H9 (cell line): ENCODE data around the gene RAB29. TPM values are rescaled to one million over a fixed set of nuclear protein-coding genes. Genes with fewer than 3 reads are reported as not detected.

Experiments used
- DNase-seq: peaks from one replicate; pipeline ENCODE4 v3.0.0-alpha.2; 2017
- H2AFZ ChIP-seq: one replicate; pipeline ENCODE4 v1.6.1; 2013; ENCODE audit warnings: mild to moderate bottlenecking, low read length, control low read depth, moderate library complexity
- H2AK5ac ChIP-seq: 2 replicates; pipeline ENCODE4 v1.6.1; 2013; ENCODE audit warnings: low read length, control low read depth, mixed read lengths; ENCODE audit not compliant: insufficient read length
- H2BK120ac ChIP-seq: one replicate; pipeline ENCODE4 v1.6.1; 2013; ENCODE audit warnings: low read depth, mild to moderate bottlenecking, low read length, control low read depth, inconsistent platforms; ENCODE audit not compliant: poor library complexity, severe bottlenecking
- H2BK12ac ChIP-seq: 2 replicates; pipeline ENCODE4 v1.6.1; 2013; ENCODE audit warnings: low read length, control low read depth, mixed read lengths, low read depth; ENCODE audit not compliant: insufficient read length
- H2BK15ac ChIP-seq: 2 replicates; pipeline ENCODE4 v1.6.1; 2013; ENCODE audit warnings: low read depth, low read length, control low read depth
- H2BK20ac ChIP-seq: one replicate; pipeline ENCODE4 v1.6.1; 2013; ENCODE audit warnings: low read depth, mild to moderate bottlenecking, low read length, control low read depth, inconsistent platforms; ENCODE audit not compliant: poor library complexity, severe bottlenecking
- H2BK5ac ChIP-seq: 2 replicates; pipeline ENCODE4 v1.6.1; 2013; ENCODE audit warnings: low read length, control low read depth, mixed read lengths; ENCODE audit not compliant: insufficient read length
- H3K14ac ChIP-seq: 2 replicates; pipeline ENCODE4 v1.6.1; 2013; ENCODE audit warnings: low read length, control low read depth; ENCODE audit not compliant: insufficient read depth
- H3K18ac ChIP-seq: 2 replicates; pipeline ENCODE4 v1.6.1; 2013; ENCODE audit warnings: low read depth, mild to moderate bottlenecking, mixed read lengths, low read length, control low read depth; ENCODE audit not compliant: insufficient read length
- H3K23ac ChIP-seq: 2 replicates; pipeline ENCODE4 v1.6.1; 2013; ENCODE audit warnings: low read length, control low read depth, mixed read lengths, low read depth; ENCODE audit not compliant: insufficient read length
- H3K23me2 ChIP-seq: 2 replicates; pipeline ENCODE4 v1.6.1; 2013; ENCODE audit warnings: low read depth, mild to moderate bottlenecking, mixed read lengths, low read length, control low read depth; ENCODE audit not compliant: insufficient read length, poor library complexity, severe bottlenecking
- H3K27ac ChIP-seq: 2 replicates; pipeline ENCODE4 v1.5.1; 2013; ENCODE audit warnings: low read length, control low read depth, mixed read lengths, low read depth; ENCODE audit not compliant: insufficient read length
- H3K27me3 ChIP-seq: 2 replicates; pipeline ENCODE4 v1.6.1; 2013; ENCODE audit warnings: low read length, control low read depth, inconsistent platforms; ENCODE audit not compliant: insufficient read depth
- H3K4ac ChIP-seq: 2 replicates; pipeline ENCODE4 v1.6.1; 2013; ENCODE audit warnings: low read depth, mild to moderate bottlenecking, control low read depth, inconsistent platforms, low read length, moderate library complexity
- H3K4me1 ChIP-seq: 2 replicates; pipeline ENCODE4 v1.6.1; 2013; ENCODE audit warnings: low read length, control low read depth, inconsistent platforms; ENCODE audit not compliant: insufficient read depth
- H3K4me2 ChIP-seq: 2 replicates; pipeline ENCODE4 v1.6.1; 2013; ENCODE audit warnings: low read length, control low read depth, mixed read lengths; ENCODE audit not compliant: insufficient read length, insufficient read depth
- H3K56ac ChIP-seq: 2 replicates; pipeline ENCODE4 v1.6.1; 2013; ENCODE audit warnings: low read depth, mild to moderate bottlenecking, mixed read lengths, low read length, control low read depth; ENCODE audit not compliant: insufficient read length
- H3K79me1 ChIP-seq: 2 replicates; pipeline ENCODE4 v1.6.1; 2013; ENCODE audit warnings: low read depth, mild to moderate bottlenecking, moderate library complexity, low read length, control low read depth, inconsistent platforms; ENCODE audit not compliant: insufficient read depth, poor library complexity, severe bottlenecking
- H3K79me2 ChIP-seq: 2 replicates; pipeline ENCODE4 v1.6.1; 2013; ENCODE audit warnings: low read length, control low read depth, inconsistent platforms; ENCODE audit not compliant: insufficient read depth
- H3K9ac ChIP-seq: 2 replicates; pipeline ENCODE4 v1.6.1; 2013; ENCODE audit warnings: low read length, control low read depth, mixed read lengths; ENCODE audit not compliant: insufficient read length; ENCODE audit errors: extremely low read depth
- H3K9me3 ChIP-seq: one replicate; pipeline ENCODE4 v1.6.1; 2013; ENCODE audit warnings: low read depth, low read length, inconsistent platforms; ENCODE audit not compliant: control insufficient read depth
- H3T11ph ChIP-seq: one replicate; pipeline ENCODE4 v1.6.1; 2013; ENCODE audit warnings: mild to moderate bottlenecking, low read length, control low read depth, inconsistent platforms
- H4K20me1 ChIP-seq: one replicate; pipeline ENCODE4 v1.6.1; 2013; ENCODE audit not compliant: control insufficient read depth, insufficient read length, insufficient read depth
- H4K5ac ChIP-seq: 2 replicates; pipeline ENCODE4 v1.6.1; 2013; ENCODE audit warnings: low read depth, mild to moderate bottlenecking, mixed read lengths, low read length, control low read depth; ENCODE audit not compliant: insufficient read length
- H4K8ac ChIP-seq: replicated peaks from 2 replicates; pipeline ENCODE4 v1.6.1; 2013; ENCODE audit warnings: low read length, control low read depth, mixed read lengths, low read depth; ENCODE audit not compliant: insufficient read length
- H4K91ac ChIP-seq: 2 replicates; pipeline ENCODE4 v1.6.1; 2013; ENCODE audit warnings: low read depth, mild to moderate bottlenecking, moderate library complexity, mixed read lengths, low read length, control low read depth; ENCODE audit not compliant: insufficient read length
- H3K27ac Mint-ChIP-seq, 3 experiments: 2 replicates in 2 of 3; 3 replicates in 1 of 3; pipeline ENCODE4 v1.8.0; 2020 to 2021; ENCODE audit warnings: mixed read lengths in 3 of 3, mild to moderate bottlenecking in 1 of 3, moderate library complexity in 1 of 3
- H3K27me3 Mint-ChIP-seq: 2 replicates; pipeline ENCODE4 v1.8.0; 2021; ENCODE audit warnings: low read depth, mild to moderate bottlenecking, moderate library complexity, mixed read lengths
- H3K36me3 Mint-ChIP-seq, 3 experiments: 2 replicates in 2 of 3; 3 replicates in 1 of 3; pipeline ENCODE4 v1.8.0; 2020 to 2021; ENCODE audit warnings: low read depth in 3 of 3, mixed read lengths in 3 of 3; ENCODE audit not compliant: insufficient read depth in 1 of 3
- H3K4me1 Mint-ChIP-seq, 2 experiments: 2 replicates each; pipeline ENCODE4 v1.8.0; 2020; ENCODE audit warnings: mixed read lengths in 2 of 2
- H3K4me3 Mint-ChIP-seq, 2 experiments: 2 replicates in 1 of 2; 3 replicates in 1 of 2; pipeline ENCODE4 v1.8.0; 2020 to 2021; ENCODE audit warnings: mild to moderate bottlenecking in 2 of 2, mixed read lengths in 2 of 2, moderate library complexity in 1 of 2
- H3K9me3 Mint-ChIP-seq, 2 experiments: 2 replicates in 1 of 2; 3 replicates in 1 of 2; pipeline ENCODE4 v1.8.0; 2020; ENCODE audit warnings: mild to moderate bottlenecking in 2 of 2, mixed read lengths in 2 of 2, moderate library complexity in 1 of 2
- CTCF ChIP-seq: fragments of 200-600 bp; sonication (generic); conservative IDR thresholded peaks from 3 replicates; pipeline ENCODE4 v1.8.0; 2021; ENCODE audit warnings: antibody characterized with exemption, mild to moderate bottlenecking
- WGBS: extraction: QIAGEN DNeasy Blood & Tissue Kit; methylation state at CpG from one replicate; pipeline ENCODE4 v1.1.7; 2013; ENCODE audit warnings: missing lambda C conversion rate, low lambda C conversion rate, mixed read lengths; ENCODE audit not compliant: insufficient read length; ENCODE audit errors: extremely low coverage; 5-methylcytosine and 5-hydroxymethylcytosine counted together
- total RNA-seq: library from RNA; stranded (reverse); gene quantifications from 2 replicates; pipeline ENCODE4 v1.2.1, GENCODE V29; 2021

The RAB29 gene
- total RNA-seq, 1 experiment from 2014 or later, result 4.2 TPM

GRCh38 chr1:205786601-205787000 lies 11.3 kb upstream of the RAB29 start:
- H3K27me3 Mint-ChIP-seq, result no peaks in the 10 kb centered on the region
- no peak overlapping the region for H3K18ac ChIP-seq
- no peaks in the 10 kb centered on the region for H3K79me2 ChIP-seq
- H2BK12ac ChIP-seq, result no peak overlapping the region
- TF ChIP-seq CTCF, result no peak
- no peak overlapping the region for H3K27ac Mint-ChIP-seq
- no peak overlapping the region for H3K4me2 ChIP-seq
- no peak overlapping the region for H2BK15ac ChIP-seq
- no peak overlapping the region for H3K4me3 Mint-ChIP-seq
- no peak overlapping the region for H3T11ph ChIP-seq
- no peak overlapping the region for H2AFZ ChIP-seq
- no peak overlapping the region for H2AK5ac ChIP-seq
- H3K9ac ChIP-seq, result no peak overlapping the region
- no peaks in the 10 kb centered on the region for H3K23me2 ChIP-seq
- no peak overlapping the region for H4K5ac ChIP-seq
- H3K14ac ChIP-seq, result no peak overlapping the region
- H4K8ac ChIP-seq, result no peak overlapping the region
- no peaks in the 10 kb centered on the region for H3K9me3 ChIP-seq
- no peak overlapping the region for H3K56ac ChIP-seq
- H3K9me3 Mint-ChIP-seq, result no peaks in the 10 kb centered on the region
- no peak overlapping the region for H2BK5ac ChIP-seq
- H3K4ac ChIP-seq, result no peak overlapping the region
- no peaks in the 10 kb centered on the region for H3K4me1 ChIP-seq
- no peaks in the 10 kb centered on the region for H3K79me1 ChIP-seq
- H2BK120ac ChIP-seq, result no peak overlapping the region
- H2BK20ac ChIP-seq, result no peak overlapping the region
- H4K20me1 ChIP-seq, result no peaks in the 10 kb centered on the region
- H3K4me1 Mint-ChIP-seq, result peaks cover under 1% of the 10 kb centered on the region in 2 experiments; a peak in 1 of 4 replicates
- H4K91ac ChIP-seq, result no peak overlapping the region
- peaks cover 8 to 18% (median 15%) of the 10 kb centered on the region in 3 experiments; a peak in 6 of 7 replicates for H3K36me3 Mint-ChIP-seq
- no peaks in the 10 kb centered on the region for H3K27me3 ChIP-seq
- H3K23ac ChIP-seq, result no peak overlapping the region
- no peak for DNase-seq
- no CpG with 5 or more reads among the region's 4 CpGs for whole genome bisulfite sequencing
- H3K27ac ChIP-seq, result no peak overlapping the region
